C4-2B (cell line): Measurements from ENCODE around the gene PIGA.

ENCODE experiments used
- ZFX ChIP-seq: fragments of 450-650 bp; IDR thresholded peaks from 2 replicates; pipeline ENCODE4 v1.6.1; 2017
- TF ChIP-seq, protein P1 (sequence below): fragments of 450-650 bp; conservative IDR thresholded peaks from 2 replicates; pipeline ENCODE4 v1.5.1; 2017; ENCODE audit warnings: mild to moderate bottlenecking

DNA sequence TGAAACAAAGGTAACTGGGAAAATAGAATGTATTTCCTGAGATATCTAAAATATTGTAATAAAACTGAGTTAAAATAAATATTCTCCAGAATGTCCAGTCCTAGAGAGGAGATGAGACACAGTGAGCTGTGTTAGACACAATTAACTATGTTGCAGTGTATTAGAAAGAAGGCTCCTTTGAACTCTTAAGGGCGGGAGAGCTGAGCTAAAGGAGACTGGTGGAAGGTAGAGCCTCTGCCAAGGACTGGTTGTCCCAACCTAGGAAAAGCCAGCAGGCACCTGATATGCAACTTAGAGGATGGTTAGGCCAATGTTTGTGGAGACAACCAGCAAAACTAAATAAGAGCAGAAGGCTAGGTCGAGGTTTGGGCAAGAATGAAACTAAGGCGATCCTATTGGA lies 24.2 kb downstream of the PIGA start:
- TF ChIP-seq, protein P1, sequence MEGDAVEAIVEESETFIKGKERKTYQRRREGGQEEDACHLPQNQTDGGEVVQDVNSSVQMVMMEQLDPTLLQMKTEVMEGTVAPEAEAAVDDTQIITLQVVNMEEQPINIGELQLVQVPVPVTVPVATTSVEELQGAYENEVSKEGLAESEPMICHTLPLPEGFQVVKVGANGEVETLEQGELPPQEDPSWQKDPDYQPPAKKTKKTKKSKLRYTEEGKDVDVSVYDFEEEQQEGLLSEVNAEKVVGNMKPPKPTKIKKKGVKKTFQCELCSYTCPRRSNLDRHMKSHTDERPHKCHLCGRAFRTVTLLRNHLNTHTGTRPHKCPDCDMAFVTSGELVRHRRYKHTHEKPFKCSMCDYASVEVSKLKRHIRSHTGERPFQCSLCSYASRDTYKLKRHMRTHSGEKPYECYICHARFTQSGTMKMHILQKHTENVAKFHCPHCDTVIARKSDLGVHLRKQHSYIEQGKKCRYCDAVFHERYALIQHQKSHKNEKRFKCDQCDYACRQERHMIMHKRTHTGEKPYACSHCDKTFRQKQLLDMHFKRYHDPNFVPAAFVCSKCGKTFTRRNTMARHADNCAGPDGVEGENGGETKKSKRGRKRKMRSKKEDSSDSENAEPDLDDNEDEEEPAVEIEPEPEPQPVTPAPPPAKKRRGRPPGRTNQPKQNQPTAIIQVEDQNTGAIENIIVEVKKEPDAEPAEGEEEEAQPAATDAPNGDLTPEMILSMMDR: no peak
- no peak for TF ChIP-seq ZFX
